Erythroblast (primary cell): ENCODE results near the gene UGDH.
A peak's percentile ranks its signal among the peaks of the same experiment; 100 is the strongest.

ENCODE experiments used
- DNase-seq, 2 experiments: peaks; one replicate each; lab custom pipeline; 2025; lab: John Stamatoyannopoulos, UW
- GATA1 ChIP-seq: IDR thresholded peaks from 2 replicates; pipeline ENCODE4 v1.6.1; 2011; ENCODE audit warnings: low read depth, mild to moderate bottlenecking, control low read depth, low read length, moderate library complexity
- POLR2A ChIP-seq: IDR thresholded peaks from 2 replicates; pipeline ENCODE4 v1.6.1; 2011; ENCODE audit warnings: mild to moderate bottlenecking, low read length

Gene UGDH

DNA sequence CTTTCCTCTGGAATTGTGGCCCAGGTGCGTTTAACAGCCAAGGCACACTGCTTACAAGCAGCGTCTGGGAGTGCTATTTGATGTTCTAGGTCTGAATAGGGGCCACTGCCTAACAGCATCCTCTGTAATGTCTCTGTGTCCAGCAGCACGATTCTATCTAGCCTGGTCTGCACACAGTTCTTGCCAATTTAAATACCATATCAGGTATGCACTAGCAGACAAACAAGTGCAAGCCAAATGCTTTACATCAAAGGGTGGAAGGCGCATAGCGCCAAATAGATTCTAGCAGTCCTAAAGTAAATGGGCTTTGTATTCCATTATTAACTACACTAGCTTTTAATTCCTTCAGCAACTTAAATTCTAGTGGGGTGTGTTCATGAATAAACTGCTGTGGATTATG lies 15.8 kb upstream of the UGDH start:
- no peak for DNase-seq
- TF ChIP-seq GATA1 = no peak
- no peak for TF ChIP-seq POLR2A

DNA sequence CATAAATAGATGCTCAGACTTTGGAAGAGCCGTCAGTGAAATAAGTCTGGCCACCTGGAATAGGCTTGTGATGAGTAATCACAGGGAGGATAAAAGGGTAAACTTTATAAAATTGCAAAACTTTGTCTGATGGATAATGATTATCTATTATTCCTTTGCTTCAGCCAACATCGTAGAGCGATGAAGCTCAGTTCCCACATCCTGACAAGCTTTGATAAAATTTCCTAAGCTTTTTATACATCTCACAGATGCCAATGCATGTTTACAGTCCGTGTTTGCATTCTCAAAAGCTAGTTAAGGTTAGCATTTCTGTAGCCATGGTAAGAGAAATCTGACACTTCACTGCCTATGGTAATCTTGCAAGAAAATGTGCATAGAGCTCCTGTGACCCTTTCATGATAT lies 15.4 kb upstream of the UGDH start:
- TF ChIP-seq POLR2A (no peak), GATA1 (no peak)
- no peak for DNase-seq

DNA sequence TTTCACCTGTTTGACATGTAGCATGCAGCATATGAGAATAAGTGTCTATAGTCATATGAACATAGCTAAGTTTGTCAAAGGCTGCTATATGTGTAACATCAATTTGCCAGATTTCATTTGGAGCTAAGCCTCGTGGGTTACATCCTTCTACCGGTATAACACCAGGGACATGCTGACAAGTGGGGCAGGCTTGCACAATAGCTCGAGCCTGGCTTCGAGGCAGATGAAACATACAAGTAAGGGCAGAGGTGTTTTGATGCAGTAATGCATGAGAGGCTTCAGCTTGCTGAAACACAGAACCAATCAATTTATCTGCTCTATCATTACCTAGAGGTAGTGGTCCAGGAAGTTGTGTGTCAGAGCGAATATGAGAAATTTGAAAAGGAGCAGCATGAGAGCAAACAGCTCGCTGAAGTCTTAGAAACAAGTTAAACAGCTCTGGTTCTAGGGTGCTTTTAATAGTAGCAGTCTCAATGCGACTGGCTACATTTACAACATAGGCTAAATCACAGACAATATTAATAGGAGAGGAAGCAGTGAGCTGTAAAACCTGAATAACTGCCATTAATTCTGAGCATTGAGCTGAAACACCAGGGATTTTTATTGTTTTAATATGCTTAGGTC lies 14.9 kb upstream of the UGDH start:
- TF ChIP-seq POLR2A (no peak), GATA1 (no peak)
- DNase-seq = no peak

DNA sequence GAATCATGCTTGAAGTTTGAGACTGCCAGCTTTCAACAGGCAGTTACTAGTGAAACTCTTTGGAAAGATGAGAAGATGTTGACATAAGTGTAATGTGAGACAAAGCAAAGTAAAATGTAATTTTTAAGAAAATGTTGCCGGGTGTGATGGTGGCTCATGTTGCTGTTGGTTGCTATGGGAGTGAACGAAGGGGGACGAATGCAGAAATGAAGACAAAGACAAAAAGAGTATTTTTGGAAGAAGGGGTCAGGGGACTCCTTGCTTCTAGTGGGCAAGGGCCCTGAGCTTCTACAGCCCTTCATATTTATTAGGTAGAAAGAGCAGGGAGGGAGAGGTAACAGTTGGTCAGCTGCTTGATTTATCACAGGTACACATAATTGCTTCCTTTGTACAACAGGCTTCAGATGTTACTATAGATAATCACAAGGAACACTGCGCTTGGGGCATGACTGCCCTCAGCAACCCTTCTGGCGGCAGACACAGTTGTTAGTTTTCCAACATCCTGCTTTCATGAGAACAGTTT lies 11.9 kb upstream of the UGDH start:
- TF ChIP-seq POLR2A (no peak), GATA1 (no peak)
- no peak for DNase-seq

DNA sequence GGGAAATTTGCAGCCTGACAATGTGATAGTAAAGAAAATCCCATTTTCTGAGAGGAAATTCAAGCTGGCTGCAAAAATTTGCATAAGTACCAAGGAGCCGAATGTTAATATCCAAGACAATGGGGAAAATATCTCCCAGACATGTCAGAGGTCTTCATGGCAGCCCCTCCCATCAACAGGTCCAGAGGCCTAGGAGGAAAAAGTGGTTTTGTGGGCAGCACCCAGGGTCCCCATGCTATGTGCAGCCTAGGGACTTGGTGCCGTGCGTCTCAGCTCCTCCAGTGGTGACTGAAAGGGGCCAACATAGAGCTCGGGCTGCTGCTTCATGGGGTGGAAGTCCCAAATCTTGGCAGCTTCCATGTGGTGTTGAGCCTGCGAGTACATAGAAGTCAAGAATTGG lies 6.3 kb upstream of the UGDH start:
- TF ChIP-seq POLR2A (no peak), GATA1 (no peak)
- DNase-seq = no peak

DNA sequence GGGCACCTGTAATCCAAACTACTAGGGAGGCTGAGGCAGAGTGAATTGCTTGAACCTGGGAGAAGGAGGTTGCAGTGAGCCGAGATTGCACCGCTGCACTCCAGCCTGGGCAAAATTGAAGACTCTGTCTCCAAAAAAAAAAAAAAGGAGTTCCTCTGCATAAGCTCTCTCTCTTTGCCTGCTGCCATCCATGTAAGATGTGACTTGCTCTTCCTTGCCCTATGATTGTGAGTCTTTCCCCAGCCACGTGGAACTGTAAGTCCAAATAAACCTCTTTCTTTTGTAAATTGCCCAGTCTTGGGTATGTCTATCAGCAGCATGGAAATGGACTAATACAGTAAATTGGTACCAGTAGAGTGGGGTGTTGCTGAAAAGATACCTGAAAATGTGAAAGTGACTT lies 5.0 kb upstream of the UGDH start:
- DNase-seq = peak in 1 of 2 experiments; percentile 7

DNA sequence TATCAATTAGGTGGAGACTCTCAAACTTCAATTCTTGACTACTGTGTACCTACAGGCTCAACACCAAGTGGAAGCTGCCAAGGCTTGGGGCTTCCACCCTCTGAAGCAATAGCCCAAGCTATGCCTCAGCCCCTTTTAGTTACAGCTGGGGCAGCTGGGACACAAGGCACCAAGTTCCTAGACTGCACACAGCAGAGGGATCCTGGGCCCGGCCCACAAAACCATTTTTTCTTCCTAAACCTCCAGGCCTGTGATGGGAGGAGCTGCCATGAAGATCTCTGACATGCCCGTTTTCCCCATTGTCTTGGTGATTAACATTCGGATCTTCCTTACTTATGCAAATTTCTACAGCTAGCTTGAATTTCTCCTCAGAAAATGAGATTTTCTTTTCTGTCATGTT lies 3.4 kb upstream of the UGDH start:
- no peak for TF ChIP-seq GATA1
- TF ChIP-seq POLR2A = no peak
- DNase-seq = no peak

DNA sequence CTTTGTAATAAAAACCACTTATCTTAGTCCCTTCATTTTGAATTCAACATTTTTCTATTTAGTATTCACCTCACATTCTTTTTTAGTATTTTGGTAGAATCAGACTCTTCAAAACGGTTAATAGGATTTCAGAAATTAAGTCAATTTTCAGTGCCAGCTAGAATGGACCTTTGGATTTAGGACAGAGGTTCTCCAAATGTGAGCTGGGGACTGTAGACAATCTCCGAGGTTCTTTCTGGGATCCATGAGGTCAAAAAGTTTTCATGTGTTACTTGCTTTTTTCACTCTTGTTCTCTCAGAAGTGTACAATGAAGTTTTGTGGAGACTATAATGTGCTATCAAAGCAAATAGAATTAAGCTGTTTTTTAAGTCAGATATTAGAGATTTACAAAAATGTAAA lies 2.3 kb upstream of the UGDH start:
- TF ChIP-seq POLR2A (no peak), GATA1 (no peak)

DNA sequence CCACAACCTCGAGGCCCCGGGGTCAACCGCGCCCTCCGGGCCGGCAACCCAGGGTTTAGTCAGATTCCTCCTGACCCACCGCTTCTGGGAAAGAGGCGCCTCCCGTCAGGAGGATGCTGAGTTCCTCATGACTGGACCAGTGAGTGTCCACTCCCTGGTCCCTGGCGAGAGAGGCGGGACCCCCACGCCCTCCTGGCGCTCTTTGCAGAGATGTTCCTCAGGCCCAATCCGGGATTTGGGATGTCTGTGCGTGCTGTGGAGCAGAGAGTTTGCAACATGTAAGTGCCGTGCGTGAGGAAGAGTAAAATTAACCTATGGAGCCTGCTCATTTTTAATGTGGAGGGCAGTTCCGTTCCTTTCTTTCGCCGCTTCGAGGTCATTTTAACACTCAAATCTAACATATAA lies 824 bp upstream of the UGDH start:
- no peak for DNase-seq

More for the DNA sequence above, 2.3 kb upstream of the UGDH start:
- no peak for DNase-seq

DNA sequence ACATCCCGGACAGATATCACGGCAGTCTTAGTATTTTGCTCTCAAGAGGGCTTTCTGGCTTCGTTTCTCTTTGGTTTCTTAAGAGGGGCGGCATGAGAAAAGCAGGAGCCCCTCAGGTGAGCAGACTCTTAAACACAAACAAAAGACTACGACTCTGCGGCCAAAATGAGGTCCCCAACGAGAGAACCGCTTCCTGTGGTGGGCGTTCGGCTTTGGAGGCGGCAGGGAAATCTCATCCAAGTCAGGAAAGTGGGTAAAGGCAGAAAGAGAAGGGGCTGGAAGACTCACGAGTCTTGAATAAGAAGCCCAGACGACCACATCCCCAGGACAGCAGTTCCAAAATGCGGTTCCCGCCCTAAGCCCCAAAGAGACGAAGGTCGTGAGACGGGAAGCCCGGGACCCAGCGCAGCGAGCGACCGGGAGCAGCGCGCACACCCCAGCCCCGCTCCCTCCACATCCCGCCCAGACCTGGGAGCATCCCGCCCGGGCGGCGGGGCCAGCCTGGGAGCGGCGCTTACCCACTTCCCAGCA lies 409 bp downstream of the UGDH start:
- TF ChIP-seq POLR2A (no peak), GATA1 (no peak)
- DNase-seq = peak; percentile 33 to 50

More for the DNA sequence above, 824 bp upstream of the UGDH start:
- no peak for TF ChIP-seq GATA1
- TF ChIP-seq POLR2A = no peak

DNA sequence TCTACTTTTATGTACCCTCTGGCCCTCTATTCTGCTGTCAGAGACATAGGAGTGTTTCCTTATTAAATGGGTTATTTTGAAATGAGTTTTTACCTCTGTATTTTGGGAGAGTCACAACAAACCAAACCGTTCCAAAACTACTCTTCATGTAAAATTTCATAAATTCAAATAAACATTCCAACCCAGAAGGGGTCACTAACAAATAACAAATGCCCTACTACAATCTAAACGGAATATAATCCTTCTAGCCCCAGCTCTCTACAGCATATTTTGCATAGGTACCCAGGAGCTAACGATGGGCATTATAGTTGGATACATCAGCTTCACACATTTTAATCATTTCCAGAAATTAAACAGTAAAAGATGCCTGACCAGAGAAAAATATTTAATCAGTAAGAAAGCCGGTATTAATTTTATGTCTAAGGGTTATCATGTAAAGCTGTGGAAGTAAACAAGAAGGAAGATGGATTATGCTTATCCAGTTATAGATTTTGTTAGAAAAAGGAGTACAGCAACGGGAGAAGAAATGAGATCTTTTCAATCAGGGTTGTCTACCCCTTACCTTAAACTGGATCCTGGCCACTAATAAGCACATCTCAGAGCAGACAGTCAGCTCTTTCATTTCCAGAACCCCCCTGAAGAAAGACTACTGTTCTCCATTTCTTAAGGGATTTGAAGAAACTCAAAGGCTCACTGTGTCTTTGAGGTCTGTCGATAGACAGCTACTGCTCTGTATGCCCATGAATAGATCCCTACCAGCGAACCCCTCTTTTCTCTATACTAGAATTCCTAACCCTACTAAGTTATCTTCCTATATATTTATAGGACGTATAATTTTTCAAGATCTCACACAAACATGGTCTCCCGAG lies 1.2 kb downstream of the UGDH start:
- TF ChIP-seq GATA1 (no peak), POLR2A (no peak)

DNA sequence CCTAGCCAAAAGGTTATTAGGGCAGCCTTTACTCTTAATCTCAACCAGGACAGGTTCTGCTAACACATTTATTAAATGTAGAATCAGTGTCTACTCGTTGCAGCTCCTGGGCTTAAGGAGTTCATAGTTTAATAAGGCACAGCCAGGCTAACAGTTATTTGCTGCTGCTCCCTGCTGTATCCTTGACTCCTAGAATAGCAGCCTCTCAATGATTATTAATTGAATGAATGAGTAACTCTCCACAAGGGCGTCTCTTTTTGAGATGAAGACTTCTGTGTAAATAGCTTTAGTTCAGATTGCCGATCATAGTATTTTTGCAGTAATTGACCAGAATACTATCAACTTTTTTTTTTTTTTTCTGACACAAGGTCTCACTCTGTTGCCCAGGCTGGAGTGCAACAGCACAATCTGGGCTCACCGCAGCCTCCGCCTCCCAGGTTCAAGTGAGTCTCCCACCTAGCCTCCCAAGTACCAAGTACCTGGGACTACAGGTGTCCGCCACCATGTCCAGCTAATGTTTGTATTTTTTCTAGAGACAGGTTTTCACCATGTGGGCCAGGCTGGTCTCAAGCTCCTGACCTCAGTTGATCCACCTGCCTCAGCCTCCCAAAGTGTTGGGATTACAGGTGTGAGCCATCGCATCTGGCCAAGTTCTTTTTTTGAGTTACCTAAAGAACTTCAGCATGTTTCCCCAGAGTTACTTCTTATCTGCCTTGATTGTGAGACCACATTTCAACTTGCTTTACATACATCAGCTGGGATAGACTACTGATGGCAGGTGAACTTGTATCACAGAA lies 2.9 kb downstream of the UGDH start:
- no peak for TF ChIP-seq POLR2A
- DNase-seq = no peak

More for the DNA sequence above, 1.2 kb downstream of the UGDH start:
- DNase-seq = peak in 1 of 2 experiments; percentile 36

DNA sequence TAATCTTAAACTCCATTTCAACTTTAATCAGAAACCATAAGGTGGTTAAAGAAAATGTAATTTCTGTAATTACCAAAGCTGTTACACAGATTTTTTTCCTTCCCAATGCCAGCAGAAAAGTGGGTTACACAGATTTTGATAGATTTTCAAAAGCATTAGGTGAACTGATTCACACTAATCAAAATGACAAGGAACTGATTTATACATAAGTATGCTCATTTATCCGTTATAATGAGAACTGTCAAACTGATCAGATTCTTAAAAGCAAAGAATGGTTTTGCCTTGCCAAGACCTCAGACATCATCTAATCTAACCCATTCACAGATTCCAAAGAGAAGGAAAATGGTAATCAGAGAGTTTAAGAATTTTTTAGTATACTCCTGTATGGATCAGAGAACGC lies 5.2 kb downstream of the UGDH start:
- no peak for DNase-seq
- TF ChIP-seq GATA1 (no peak), POLR2A (no peak)

DNA sequence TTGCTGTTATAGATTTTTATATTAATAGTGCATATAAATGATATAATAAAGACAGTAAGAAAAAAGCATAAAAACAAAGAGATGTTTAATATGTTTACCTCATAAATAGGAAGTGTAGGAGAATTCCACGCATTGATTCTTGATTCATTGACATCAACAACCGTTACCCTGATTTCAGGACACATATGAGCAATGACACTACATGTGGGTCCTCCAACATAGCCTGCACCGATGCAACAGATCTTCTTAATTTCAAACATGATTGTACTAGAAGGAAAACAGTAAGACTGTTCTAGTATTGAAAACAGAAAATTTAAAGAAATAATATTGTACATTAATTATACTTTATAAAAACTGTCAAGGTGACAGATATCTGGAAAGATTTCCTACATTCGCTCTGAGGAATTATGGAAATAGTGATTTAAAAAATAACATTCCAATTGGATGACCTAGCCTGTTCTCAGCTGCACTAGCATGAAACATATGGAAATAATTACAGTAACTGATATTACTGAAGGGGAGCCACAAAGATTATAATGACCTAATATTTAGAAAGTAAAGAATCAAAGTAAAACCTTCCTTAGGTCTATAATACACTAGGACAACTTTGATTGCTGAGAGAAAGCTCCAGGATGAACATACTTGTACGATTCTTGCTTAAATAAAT lies 5.9 kb downstream of the UGDH start:
- no peak for TF ChIP-seq POLR2A
- TF ChIP-seq GATA1 = no peak
- DNase-seq = no peak
